MM.1S (cell line): ENCODE data around the gene HIGD1C.

Source experiments
- DNase-seq: peaks from one replicate; pipeline ENCODE4 v3.0.0-alpha.2; 2015
- H2AFZ ChIP-seq: fragments of 300-600 bp; sonication (generic); 2 replicates; pipeline ENCODE4 v1.6.0; 2016; ENCODE audit warnings: antibody characterized with exemption, low read length
- H3F3A ChIP-seq: fragments of 300-600 bp; sonication (generic); 2 replicates; pipeline ENCODE4 v1.6.1; 2016; ENCODE audit warnings: mild to moderate bottlenecking, antibody characterized with exemption, low read length, moderate library complexity, mixed read lengths; ENCODE audit not compliant: insufficient read depth
- H3K27ac ChIP-seq: fragments of 300-600 bp; sonication (generic); 2 replicates; pipeline ENCODE4 v1.5.1; 2016; ENCODE audit warnings: mild to moderate bottlenecking, low read length
- H3K27me3 ChIP-seq: fragments of 300-600 bp; sonication (generic); replicated peaks from 2 replicates; pipeline ENCODE4 v1.6.0; 2016; ENCODE audit warnings: low read length; ENCODE audit not compliant: insufficient read depth
- H3K36me3 ChIP-seq: fragments of 300-600 bp; sonication (generic); replicated peaks from 2 replicates; pipeline ENCODE4 v1.6.1; 2016; ENCODE audit warnings: mild to moderate bottlenecking, low read length, mixed read lengths; ENCODE audit not compliant: insufficient read depth
- H3K4me1 ChIP-seq: fragments of 300-600 bp; sonication (generic); 2 replicates; pipeline ENCODE4 v1.6.1; 2016; ENCODE audit warnings: low read length, mixed read lengths
- H3K4me2 ChIP-seq: fragments of 300-600 bp; sonication (generic); 2 replicates; pipeline ENCODE4 v1.6.0; 2016; ENCODE audit warnings: low read depth, low read length
- H3K4me3 ChIP-seq: fragments of 300-600 bp; sonication (generic); 2 replicates; pipeline ENCODE4 v1.5.1; 2016; ENCODE audit warnings: low read length, mixed read lengths
- H3K79me2 ChIP-seq: fragments of 300-600 bp; sonication (generic); 2 replicates; pipeline ENCODE4 v1.6.1; 2016; ENCODE audit warnings: mixed run types, low read length, mixed read lengths
- H3K9ac ChIP-seq: fragments of 300-600 bp; sonication (generic); 2 replicates; pipeline ENCODE4 v1.6.1; 2016; ENCODE audit warnings: low read length, mixed read lengths
- H3K9me2 ChIP-seq: fragments of 300-600 bp; sonication (generic); replicated peaks from 2 replicates; pipeline ENCODE4 v1.6.1; 2016; ENCODE audit warnings: mild to moderate bottlenecking, low read length, mixed read lengths; ENCODE audit not compliant: insufficient read depth
- H3K9me3 ChIP-seq: fragments of 300-600 bp; sonication (generic); replicated peaks from 2 replicates; pipeline ENCODE4 v1.6.1; 2016; ENCODE audit warnings: mild to moderate bottlenecking, low read length, mixed read lengths; ENCODE audit not compliant: insufficient read depth
- H4K20me1 ChIP-seq: fragments of 300-600 bp; sonication (generic); 2 replicates; pipeline ENCODE4 v1.6.1; 2016; ENCODE audit warnings: mild to moderate bottlenecking, low read length, moderate library complexity, mixed read lengths; ENCODE audit not compliant: insufficient read depth
- EZH2 ChIP-seq: fragments of 300-600 bp; sonication (generic); optimal IDR thresholded peaks from 2 replicates; pipeline ENCODE3; 2017; ENCODE audit warnings: low read depth, mild to moderate bottlenecking, antibody characterized with exemption, low read length, mixed read lengths
- EZH2phosphoT487 ChIP-seq: fragments of 300-600 bp; sonication (generic); IDR thresholded peaks from 2 replicates; pipeline ENCODE4 v1.6.1; 2018; ENCODE audit warnings: antibody characterized with exemption, low read length
- TF ChIP-seq, protein P1 (sequence below): fragments of 300-600 bp; sonication (generic); IDR thresholded peaks from 2 replicates; pipeline ENCODE4 v1.5.1; 2016; ENCODE audit warnings: antibody characterized with exemption, low read length, mixed read lengths

Gene HIGD1C

GRCh38 chr12:50988051-50988450 lies 35.7 kb downstream of the HIGD1C start:
- no peaks in the 10 kb centered on the region for H3K27me3 ChIP-seq

DNA sequence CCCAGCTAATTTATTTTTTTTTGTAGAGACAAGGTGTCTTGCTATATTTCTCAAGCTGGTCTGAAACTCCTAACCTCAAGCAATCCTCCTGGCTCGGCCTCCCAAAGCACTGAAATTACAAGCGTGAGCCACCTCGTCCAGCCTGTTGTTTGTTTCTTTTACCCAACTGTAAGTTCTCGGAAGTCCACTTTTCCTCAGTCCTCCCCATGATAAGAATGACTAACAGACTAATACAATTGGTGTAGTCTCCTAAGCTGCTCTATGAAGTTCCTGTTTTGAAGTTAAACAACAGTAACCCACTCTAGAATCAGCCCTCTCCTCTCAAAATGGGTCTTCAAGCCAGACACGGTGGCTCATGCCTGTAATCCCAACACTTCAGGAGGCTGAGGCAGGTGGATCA lies 36.5 kb downstream of the HIGD1C start:
- H3K4me1 ChIP-seq: peaks cover 23% of the 10 kb centered on the region
- no peak overlapping the region for H3K9ac ChIP-seq
- H3K4me3 ChIP-seq: no peak overlapping the region
- H3K27me3 ChIP-seq: no peaks in the 10 kb centered on the region
- H3K9me2 ChIP-seq: no peaks in the 10 kb centered on the region
- no peak for DNase-seq
- no peak overlapping the region for H3K27ac ChIP-seq
- peaks cover 3% of the 10 kb centered on the region; the same call in 1 of the 2 replicates for H3K36me3 ChIP-seq
- H3K9me3 ChIP-seq: no peaks in the 10 kb centered on the region
- H3F3A ChIP-seq: peaks cover 5% of the 10 kb centered on the region; the same call in 1 of the 2 replicates
- H3K79me2 ChIP-seq: no peaks in the 10 kb centered on the region
- no peak overlapping the region for H2AFZ ChIP-seq
- H4K20me1 ChIP-seq: no peaks in the 10 kb centered on the region
- no peak overlapping the region for H3K4me2 ChIP-seq
- TF ChIP-seq EZH2phosphoT487 (no peak), EZH2 (no peak)
- TF ChIP-seq, protein P1, sequence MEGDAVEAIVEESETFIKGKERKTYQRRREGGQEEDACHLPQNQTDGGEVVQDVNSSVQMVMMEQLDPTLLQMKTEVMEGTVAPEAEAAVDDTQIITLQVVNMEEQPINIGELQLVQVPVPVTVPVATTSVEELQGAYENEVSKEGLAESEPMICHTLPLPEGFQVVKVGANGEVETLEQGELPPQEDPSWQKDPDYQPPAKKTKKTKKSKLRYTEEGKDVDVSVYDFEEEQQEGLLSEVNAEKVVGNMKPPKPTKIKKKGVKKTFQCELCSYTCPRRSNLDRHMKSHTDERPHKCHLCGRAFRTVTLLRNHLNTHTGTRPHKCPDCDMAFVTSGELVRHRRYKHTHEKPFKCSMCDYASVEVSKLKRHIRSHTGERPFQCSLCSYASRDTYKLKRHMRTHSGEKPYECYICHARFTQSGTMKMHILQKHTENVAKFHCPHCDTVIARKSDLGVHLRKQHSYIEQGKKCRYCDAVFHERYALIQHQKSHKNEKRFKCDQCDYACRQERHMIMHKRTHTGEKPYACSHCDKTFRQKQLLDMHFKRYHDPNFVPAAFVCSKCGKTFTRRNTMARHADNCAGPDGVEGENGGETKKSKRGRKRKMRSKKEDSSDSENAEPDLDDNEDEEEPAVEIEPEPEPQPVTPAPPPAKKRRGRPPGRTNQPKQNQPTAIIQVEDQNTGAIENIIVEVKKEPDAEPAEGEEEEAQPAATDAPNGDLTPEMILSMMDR: no peak

More at GRCh38 chr12:50988051-50988450, 35.7 kb downstream of the HIGD1C start:
- no peaks in the 10 kb centered on the region for H3K9me2 ChIP-seq
- no peak overlapping the region for H3K4me3 ChIP-seq
- H4K20me1 ChIP-seq: no peaks in the 10 kb centered on the region
- no peak overlapping the region for H3K9ac ChIP-seq
- H3K9me3 ChIP-seq: no peaks in the 10 kb centered on the region
- H3F3A ChIP-seq: peaks cover 5% of the 10 kb centered on the region; the same call in 1 of the 2 replicates
- DNase-seq: no peak
- H3K4me1 ChIP-seq: peaks cover 23% of the 10 kb centered on the region
- peaks cover 3% of the 10 kb centered on the region; the same call in 1 of the 2 replicates for H3K36me3 ChIP-seq
- no peak overlapping the region for H3K27ac ChIP-seq
- H2AFZ ChIP-seq: no peak overlapping the region
- no peaks in the 10 kb centered on the region for H3K79me2 ChIP-seq
- no peak for TF ChIP-seq EZH2phosphoT487
- no peak overlapping the region for H3K4me2 ChIP-seq

- Histone ChIP-seq H3K27ac (no peak overlapping the region), H3K9ac (no peak overlapping the region), H3K27me3 (no peaks in the 10 kb centered on the region), H3K4me1 (peaks cover 16% of the 10 kb centered on the region), H3K9me3 (no peaks in the 10 kb centered on the region), H3K4me3 (no peak overlapping the region), H3K79me2 (no peaks in the 10 kb centered on the region), H3F3A (peaks cover 5% of the 10 kb centered on the region; the same call in 1 of the 2 replicates), H2AFZ (no peak overlapping the region), H3K4me2 (no peak overlapping the region), H3K36me3 (peaks cover 3% of the 10 kb centered on the region; the same call in 1 of the 2 replicates), H3K9me2 (no peaks in the 10 kb centered on the region), H4K20me1 (no peaks in the 10 kb centered on the region)
- no peak for DNase-seq
- TF ChIP-seq EZH2phosphoT487: no peak
- TF ChIP-seq EZH2: no peak
- TF ChIP-seq, protein P1: no peak
These were observed 37.9 kb downstream of the HIGD1C start for GRCh38 chr12:50990147-50990727.

DNA sequence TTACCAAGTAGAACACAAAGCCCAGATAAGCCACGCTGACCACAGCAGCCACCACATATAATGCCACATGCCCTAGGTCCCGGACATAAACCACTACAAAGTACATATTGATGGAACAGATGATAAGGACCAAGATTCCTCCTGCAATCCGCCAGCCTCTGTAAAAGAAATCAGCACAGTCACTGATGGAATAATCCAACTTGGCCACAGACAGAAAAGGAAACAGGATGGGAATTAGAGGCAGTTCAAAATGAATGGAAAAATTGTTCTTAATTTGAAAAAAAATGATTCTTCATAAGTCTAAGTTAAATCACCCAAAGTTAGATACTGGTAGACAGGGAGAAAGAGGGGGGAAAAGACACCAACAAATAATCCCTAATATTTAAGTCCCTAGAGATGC lies 38.4 kb downstream of the HIGD1C start:
- Histone ChIP-seq H4K20me1 (no peaks in the 10 kb centered on the region), H3K27ac (no peak overlapping the region), H3K9me2 (no peaks in the 10 kb centered on the region), H3K9me3 (no peaks in the 10 kb centered on the region), H2AFZ (no peak overlapping the region), H3K79me2 (no peaks in the 10 kb centered on the region), H3K27me3 (no peaks in the 10 kb centered on the region), H3K36me3 (peaks cover 3% of the 10 kb centered on the region; the same call in 1 of the 2 replicates), H3F3A (peaks cover 5% of the 10 kb centered on the region; the same call in 1 of the 2 replicates), H3K9ac (no peak overlapping the region), H3K4me1 (peaks cover 11% of the 10 kb centered on the region), H3K4me3 (no peak overlapping the region), H3K4me2 (no peak overlapping the region)
- no peak for DNase-seq
- TF ChIP-seq EZH2phosphoT487 (no peak), EZH2 (no peak)
- TF ChIP-seq, protein P1: no peak
